HL-60/S4 treated with phorbol 12-myristate 13-acetate at 8.2 ng/mL for 4 days and 3 days (cell line): Measurements from ENCODE around the gene ZDHHC14.

Source experiments
- in situ Hi-C: fragments of 300-500 bp; cut with MboI; formaldehyde crosslinking; loops from 2 replicates; pipeline ENCODE4 v1.15.0; 2022; ENCODE audit warnings: low sequenced_read_pairs

Gene ZDHHC14

GRCh38 chr6:157513619-157514485 lies 132.9 kb downstream of the ZDHHC14 start:
- in situ Hi-C loops: no loop called here

GRCh38 chr6:157514659-157515496 lies 133.9 kb downstream of the ZDHHC14 start:
- in situ Hi-C loops: no loop called here

GRCh38 chr6:157516319-157517026 lies 135.5 kb downstream of the ZDHHC14 start:
- in situ Hi-C loops: no loop called here

- in situ Hi-C loops: no loop called here
These were observed 136.8 kb downstream of the ZDHHC14 start for GRCh38 chr6:157517601-157518359.

GRCh38 chr6:157518397-157519250 lies 137.6 kb downstream of the ZDHHC14 start:
- in situ Hi-C loops: no loop called here

GRCh38 chr6:157519255-157520116 lies 138.5 kb downstream of the ZDHHC14 start:
- in situ Hi-C loops: no loop called here

GRCh38 chr6:157520117-157520406 lies 139.1 kb downstream of the ZDHHC14 start:
- in situ Hi-C loops: no loop called here

- in situ Hi-C loops: no loop called here
These were observed 139.8 kb downstream of the ZDHHC14 start for GRCh38 chr6:157520596-157521361.

- in situ Hi-C loops: no loop called here
These were observed 140.7 kb downstream of the ZDHHC14 start for GRCh38 chr6:157521362-157522335.

GRCh38 chr6:157522472-157522871 lies 141.5 kb downstream of the ZDHHC14 start:
- in situ Hi-C loops: no loop called here

- in situ Hi-C loops: no loop called here
These were observed 143.7 kb downstream of the ZDHHC14 start for GRCh38 chr6:157524735-157525134.

- in situ Hi-C loops: no loop called here
These were observed 144.4 kb downstream of the ZDHHC14 start for GRCh38 chr6:157525292-157525889.

- in situ Hi-C loops: no loop called here
These were observed 145.0 kb downstream of the ZDHHC14 start for GRCh38 chr6:157525918-157526425.

- in situ Hi-C loops: no loop called here
These were observed 146.5 kb downstream of the ZDHHC14 start for GRCh38 chr6:157527471-157527907.

- in situ Hi-C loops: no loop called here
These were observed 148.1 kb downstream of the ZDHHC14 start for GRCh38 chr6:157528931-157529653.

- in situ Hi-C loops: no loop called here
These were observed 148.7 kb downstream of the ZDHHC14 start for GRCh38 chr6:157529654-157530039.
